Hematopoietic multipotent progenitor cell treated with erythropoietin and hydrocortisone succinate and interleukin-3 and kit ligand, for 6 days (in vitro differentiated cells): Measurements from ENCODE around the gene ADIG.
"Not testable (repeated sequence)": the region's sequence is repeated elsewhere in the genome, so short reads cannot be mapped to it uniquely, and the experiment has no call there.

Experiments used
- DNase-seq: peaks from one replicate; pipeline ENCODE4 v3.0.0-alpha.2; 2015

The ADIG gene

GRCh38 chr20:38573413-38573812, 7.6 kb upstream of the ADIG start:
- DNase-seq: no peak

DNA sequence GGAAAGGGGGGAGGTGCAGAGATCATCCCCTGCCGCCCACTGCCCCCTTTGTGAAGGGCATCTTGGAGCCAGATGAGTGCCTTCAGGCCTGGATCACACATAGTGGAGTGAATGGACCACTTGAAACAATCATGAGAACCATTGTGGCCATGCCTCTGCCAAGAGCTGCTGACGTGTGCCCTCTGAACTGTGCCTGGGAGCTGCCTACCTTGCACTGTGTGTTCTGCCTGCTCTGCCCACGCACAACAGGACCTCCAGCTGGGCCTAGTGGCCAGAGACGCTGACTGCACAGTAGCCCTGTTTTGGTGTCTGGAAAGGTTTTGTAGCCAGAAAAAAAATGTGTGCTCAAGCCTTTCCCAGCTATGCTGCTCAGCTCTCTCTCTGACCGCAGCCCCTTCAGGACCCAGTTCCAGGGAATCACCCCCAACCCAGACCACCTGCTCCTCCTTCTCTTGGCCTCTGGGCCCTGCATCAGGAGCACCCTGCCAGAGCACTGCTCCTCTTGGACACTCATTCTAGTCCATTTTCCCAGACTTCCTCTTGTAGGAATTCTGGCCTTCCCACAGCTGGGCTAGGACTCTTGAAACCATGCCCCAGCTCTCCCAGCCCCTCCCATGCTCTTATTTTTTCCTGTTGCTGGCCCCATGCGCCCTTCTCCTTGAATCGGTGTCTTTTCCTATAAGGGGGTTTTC, 1.6 kb upstream of the ADIG start:
- no peak for DNase-seq

DNA sequence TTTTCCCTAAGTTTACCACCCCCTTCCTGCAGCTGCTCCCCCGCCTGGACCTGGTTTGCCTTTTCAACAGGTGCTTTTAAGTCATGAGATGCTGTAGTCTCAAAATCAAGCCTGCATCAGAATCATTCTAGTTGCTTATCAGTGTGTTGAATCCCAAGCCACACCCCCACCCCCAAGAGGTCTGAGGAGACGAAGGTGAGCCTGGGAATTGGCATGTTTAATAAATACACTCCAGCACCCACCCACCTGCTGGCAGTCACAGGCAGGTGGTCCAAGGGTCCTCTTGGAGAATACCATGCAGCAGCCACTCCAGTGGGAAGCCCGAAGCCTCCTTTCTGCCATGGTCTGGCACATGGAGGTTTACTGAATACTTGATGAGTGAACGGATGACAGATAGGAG, 1.1 kb upstream of the ADIG start:
- no peak for DNase-seq

GRCh38 chr20:38581830-38582358, 897 bp downstream of the ADIG start:
- DNase-seq: no peak

- DNase-seq: no peak
Observed at GRCh38 chr20:38583306-38583705, 2.3 kb downstream of the ADIG start.

DNA sequence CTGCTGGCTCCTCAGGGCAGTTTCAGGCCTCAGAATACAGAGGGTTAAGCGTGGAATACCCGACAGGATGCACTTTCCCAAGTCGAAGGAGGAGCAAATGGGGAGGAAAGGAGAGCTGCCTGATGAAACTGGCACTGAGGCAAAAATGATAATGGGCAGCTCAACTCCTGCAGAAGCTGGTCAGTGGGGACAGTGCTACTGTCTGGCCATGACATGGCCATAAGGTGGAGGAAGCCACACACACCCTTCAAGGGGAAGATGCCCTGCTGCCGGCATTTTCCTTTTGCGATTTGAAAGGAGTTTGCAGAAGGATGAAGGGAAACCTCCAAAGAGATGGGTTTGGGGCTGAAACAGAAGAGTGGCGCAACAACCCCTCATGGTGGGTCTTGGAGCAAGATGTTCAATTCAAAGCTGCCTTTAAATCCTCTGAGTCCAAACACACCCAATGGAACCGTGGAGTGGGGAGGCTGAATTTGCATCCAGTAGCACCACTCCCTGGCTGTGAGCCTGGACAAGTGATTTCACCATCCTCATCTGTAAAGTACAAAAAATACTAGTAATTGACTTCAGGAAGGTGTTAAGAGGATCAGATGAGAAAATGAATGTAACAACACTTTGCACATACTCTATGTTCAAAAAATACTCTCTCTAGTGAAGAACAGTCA, 3.2 kb downstream of the ADIG start:
- no peak for DNase-seq

- DNase-seq: no peak
Observed at GRCh38 chr20:38585404-38586180, 4.6 kb downstream of the ADIG start.

DNA sequence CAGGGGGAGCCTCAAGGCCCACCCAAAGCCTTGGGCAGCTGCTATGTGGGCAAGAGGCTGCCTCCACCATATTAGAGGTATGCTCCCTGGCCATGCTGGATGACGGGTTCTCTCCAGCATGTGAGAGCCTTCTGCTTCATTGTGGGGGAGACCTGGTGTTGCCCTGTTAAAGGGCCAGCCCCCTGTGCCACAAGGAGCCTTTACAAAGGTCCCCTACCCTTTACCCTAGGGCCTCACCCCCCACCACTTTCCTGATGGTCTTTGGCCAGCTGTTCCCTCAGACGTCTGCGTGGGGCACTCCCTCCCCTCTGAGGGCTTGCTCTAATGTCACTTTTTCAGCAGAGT, 5.2 kb downstream of the ADIG start:
- DNase-seq: no peak

GRCh38 chr20:38588303-38588702, 7.3 kb downstream of the ADIG start:
- no peak for DNase-seq

- no peak for DNase-seq
Observed at GRCh38 chr20:38589351-38589750, 8.4 kb downstream of the ADIG start.

DNA sequence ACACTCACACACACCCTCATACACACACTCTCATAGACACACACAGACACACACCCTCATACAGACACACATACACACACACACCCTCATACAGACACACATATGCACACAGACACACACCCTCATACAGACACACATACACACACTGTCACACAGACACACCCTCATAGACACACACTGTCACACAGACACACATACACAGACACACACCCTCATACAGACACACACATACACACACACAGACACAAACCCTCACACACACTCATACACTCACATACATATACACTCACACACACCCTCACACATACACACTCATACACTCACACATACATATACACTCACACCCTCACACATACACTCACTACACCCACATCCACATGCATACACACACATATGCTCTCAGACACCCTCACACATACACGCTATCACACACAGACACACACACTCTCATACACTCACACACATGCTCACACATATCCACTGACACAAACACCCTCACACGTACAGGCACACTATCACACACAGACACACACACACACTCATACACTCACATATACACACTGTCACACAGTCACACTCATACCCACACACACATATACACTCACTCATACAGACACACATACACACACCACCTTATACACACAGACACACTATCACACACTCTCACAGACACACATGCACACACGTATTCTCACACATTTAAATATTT, 9.1 kb downstream of the ADIG start:
- DNase-seq: no peak

DNA sequence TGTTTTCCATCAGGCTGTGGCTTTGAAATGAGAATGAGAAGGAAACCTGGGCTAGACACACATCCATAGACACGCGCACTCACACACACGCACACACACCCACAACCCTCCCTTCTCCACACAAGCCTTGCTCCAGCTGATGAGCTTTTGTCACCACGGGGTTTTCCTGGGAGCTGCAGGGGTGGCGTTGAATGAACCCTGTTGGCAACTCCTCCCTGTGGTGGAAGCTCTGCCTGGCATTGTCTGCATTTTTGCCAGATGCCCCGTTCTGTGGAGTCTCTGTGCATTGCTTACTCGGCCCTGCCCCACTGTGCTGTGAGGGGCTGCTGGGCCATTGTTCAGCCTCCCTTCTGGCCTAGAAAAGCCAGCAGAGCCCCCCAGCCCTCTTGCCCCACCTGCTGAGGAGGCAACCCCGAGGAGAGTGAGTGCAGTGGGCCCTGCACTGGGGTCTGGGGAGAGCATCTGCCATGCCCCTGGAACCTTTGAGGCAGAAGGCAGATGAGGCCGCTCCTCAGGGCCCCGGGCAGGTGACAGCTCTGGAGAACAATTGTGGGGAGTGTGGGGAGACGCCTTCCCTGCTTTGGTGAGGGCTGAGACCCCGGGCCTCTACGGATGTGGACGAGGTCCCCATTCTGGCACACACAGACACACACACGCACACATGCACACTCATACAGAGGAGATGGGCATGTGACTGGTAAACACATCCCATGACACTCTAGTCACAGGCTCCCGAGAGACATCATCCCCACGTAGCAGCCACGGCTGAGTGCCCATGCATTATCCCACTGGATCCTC, 9.9 kb downstream of the ADIG start:
- no peak for DNase-seq

- DNase-seq: no peak
Observed at GRCh38 chr20:38591474-38592410, 10.7 kb downstream of the ADIG start.

DNA sequence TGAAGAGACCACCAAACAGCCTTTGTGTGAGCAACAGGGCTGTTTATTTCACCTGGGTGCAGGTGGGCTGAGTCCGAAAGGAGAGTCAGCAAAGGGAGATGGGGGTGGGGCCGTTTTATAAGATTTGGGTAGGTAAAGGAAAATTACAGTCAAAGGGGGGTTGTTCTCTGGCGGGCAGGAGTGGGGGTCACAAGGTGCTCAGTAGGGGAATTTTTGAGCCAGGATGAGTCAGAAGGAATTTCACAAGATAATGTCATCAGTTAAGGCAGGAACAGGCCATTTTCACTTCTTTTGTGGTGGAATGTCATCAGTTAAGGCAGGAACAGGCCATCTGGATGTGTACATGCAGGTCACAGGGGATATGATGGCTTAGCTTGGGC, 11.4 kb downstream of the ADIG start:
- not testable (repeated sequence) for DNase-seq

- not testable (repeated sequence) for DNase-seq
Observed at GRCh38 chr20:38594281-38594680, 13.3 kb downstream of the ADIG start.

- DNase-seq: not testable (repeated sequence)
Observed at GRCh38 chr20:38595886-38596285, 14.9 kb downstream of the ADIG start.

GRCh38 chr20:38599410-38599882, 18.4 kb downstream of the ADIG start:
- no peak for DNase-seq

DNA sequence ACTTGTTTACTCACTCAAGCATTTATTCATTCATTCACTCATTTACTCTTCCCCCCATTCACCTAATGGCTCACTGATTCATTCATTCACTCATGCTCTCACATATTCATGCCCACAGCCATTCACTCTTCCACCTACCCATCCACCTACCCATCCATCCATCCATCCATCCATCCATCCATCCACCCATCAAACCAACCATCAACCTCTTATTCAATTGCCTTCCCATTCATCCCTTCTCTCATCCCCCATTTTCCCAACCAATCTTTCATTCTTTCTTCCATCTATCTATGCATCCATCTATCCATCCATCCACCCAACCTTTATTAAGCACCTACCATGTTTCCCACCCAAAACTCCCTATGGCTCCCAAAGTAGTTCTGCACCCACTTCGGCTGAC, 19.1 kb downstream of the ADIG start:
- no peak for DNase-seq

DNA sequence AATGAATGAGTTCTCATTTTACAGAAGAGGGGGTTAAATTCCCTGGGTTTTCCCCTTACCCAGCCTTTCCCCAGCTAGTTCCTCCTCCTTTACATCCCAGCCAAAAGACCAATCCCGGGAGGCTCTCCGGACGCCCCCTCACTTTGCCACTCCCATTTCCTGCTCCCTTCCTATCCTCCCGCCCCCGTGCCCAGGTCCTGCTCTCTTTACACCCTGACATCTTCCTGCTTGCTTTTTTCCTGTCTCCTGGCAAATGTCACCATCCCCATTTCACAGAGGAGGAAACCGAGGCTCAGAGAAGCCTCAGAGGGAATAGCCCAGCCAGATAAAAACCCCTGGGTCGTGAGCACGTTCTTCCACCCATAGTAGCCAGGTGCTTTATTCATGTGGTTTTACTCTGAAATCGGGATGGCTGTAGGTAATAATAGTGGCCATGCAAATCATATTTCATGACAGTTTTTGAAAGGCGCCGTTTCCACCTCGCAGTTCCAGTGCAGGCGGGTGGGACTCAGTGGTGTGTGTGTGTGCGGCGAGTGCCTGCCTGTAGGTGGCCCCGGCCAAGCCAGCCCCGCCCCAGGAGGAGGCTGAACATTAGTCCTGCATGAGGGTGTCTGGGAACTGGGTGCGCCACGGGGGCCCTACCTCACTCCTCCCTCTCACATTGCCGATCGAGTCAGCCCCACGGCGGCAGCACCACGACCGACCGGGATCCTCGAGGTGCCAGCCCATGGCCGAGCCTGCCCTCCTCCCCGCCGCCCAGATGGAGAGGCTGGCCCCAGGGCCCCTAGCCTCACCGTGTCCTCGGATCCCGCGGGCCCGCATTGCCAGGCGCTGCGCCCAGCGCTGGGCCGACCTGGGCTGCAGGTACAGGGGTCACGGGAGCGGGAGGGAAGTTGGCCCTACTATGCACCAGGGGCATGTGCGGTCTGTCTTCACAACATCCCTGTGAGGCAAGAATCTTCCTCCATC, 20.5 kb downstream of the ADIG start, which contains the start of gene ARHGAP40:
ARHGAP40 (plus strand) TSS at position 594 of the 969 bp plus-strand sequence.
- DNase-seq: peak; percentile 31

- DNase-seq: no peak
Observed at GRCh38 chr20:38602185-38602581, 21.2 kb downstream of the ADIG start.
